Liver (tissue), 9 donors: ENCODE data around the gene BPI. TPM values are rescaled to one million over a fixed set of nuclear protein-coding genes. Genes with fewer than 3 reads are reported as not detected.

Experiments used
- DNase-seq: peaks from one replicate; pipeline ENCODE4 v3.0.0-alpha.2; 2017; ENCODE audit warnings: low spot score
- H3K27ac ChIP-seq, 2 donors: one replicate each; pipeline ENCODE4 v1.7.0; 2013; ENCODE audit warnings: inconsistent platforms in 2 of 2, low read length in 2 of 2, control low read depth in 1 of 2, low read depth in 1 of 2, mild to moderate bottlenecking in 1 of 2
- H3K27me3 ChIP-seq, 4 donors: one replicate each; pipeline versions ENCODE4 v1.6.1 to v1.7.0; 2013; ENCODE audit warnings: low read length in 3 of 4, inconsistent platforms in 1 of 4, mild to moderate bottlenecking in 1 of 4, moderate library complexity in 1 of 4; ENCODE audit not compliant: control insufficient read depth in 4 of 4, insufficient read depth in 4 of 4
- H3K36me3 ChIP-seq, 4 donors: one replicate each; pipeline versions ENCODE4 v1.6.1 to v1.7.0; 2013; ENCODE audit warnings: low read length in 3 of 4, mild to moderate bottlenecking in 3 of 4, low read depth in 1 of 4, moderate library complexity in 1 of 4; ENCODE audit not compliant: control insufficient read depth in 4 of 4, insufficient read depth in 3 of 4
- H3K4me1 ChIP-seq, 4 donors: one replicate each; pipeline versions ENCODE4 v1.6.1 to v1.7.0; 2013; ENCODE audit warnings: low read length in 3 of 4, mild to moderate bottlenecking in 3 of 4, moderate library complexity in 1 of 4; ENCODE audit not compliant: control insufficient read depth in 4 of 4, insufficient read depth in 4 of 4
- H3K4me3 ChIP-seq, 3 donors: one replicate each; pipeline versions ENCODE4 v1.6.1 to v1.7.0; 2013; ENCODE audit warnings: low read length in 3 of 3, control low read depth in 1 of 3, low read depth in 1 of 3, mild to moderate bottlenecking in 1 of 3
- H3K9ac ChIP-seq, 2 donors: one replicate each; pipeline ENCODE4 v1.7.0; 2013; ENCODE audit warnings: low read length in 2 of 2, mild to moderate bottlenecking in 2 of 2, moderate library complexity in 2 of 2, control low read depth in 1 of 2, low read depth in 1 of 2
- H3K9me3 ChIP-seq, 4 donors: one replicate each; pipeline versions ENCODE4 v1.6.1 to v1.7.0; 2013; ENCODE audit warnings: low read length in 3 of 4; ENCODE audit not compliant: control insufficient read depth in 4 of 4
- ATF3 ChIP-seq: IDR thresholded peaks from 2 replicates; pipeline ENCODE4 v1.6.1; 2016; ENCODE audit warnings: antibody characterized with exemption
- EGR1 ChIP-seq, 2 donors: IDR thresholded peaks; 2 replicates each; pipeline ENCODE4 v1.6.1; 2016 to 2018; ENCODE audit warnings: antibody characterized with exemption in 2 of 2, low read depth in 2 of 2
- FOXA1 ChIP-seq: IDR thresholded peaks from 2 replicates; pipeline ENCODE4 v1.6.1; 2016; ENCODE audit warnings: antibody characterized with exemption
- FOXA2 ChIP-seq: IDR thresholded peaks from 2 replicates; pipeline ENCODE4 v1.6.1; 2016; ENCODE audit warnings: antibody characterized with exemption
- GABPA ChIP-seq, 2 donors: IDR thresholded peaks in 1 of 2; conservative IDR thresholded peaks in 1 of 2; 2 replicates each; pipeline ENCODE4 v1.6.1; 2016; ENCODE audit warnings: antibody characterized with exemption in 2 of 2, mild to moderate bottlenecking in 1 of 2, moderate library complexity in 1 of 2
- HNF4A ChIP-seq, 2 donors: conservative IDR thresholded peaks; 2 replicates each; pipeline ENCODE4 v1.6.1; 2016; ENCODE audit warnings: antibody characterized with exemption in 2 of 2, mild to moderate bottlenecking in 2 of 2
- HNF4G ChIP-seq: IDR thresholded peaks from 2 replicates; pipeline ENCODE4 v1.6.1; 2016; ENCODE audit warnings: antibody characterized with exemption
- JUND ChIP-seq, 2 donors: IDR thresholded peaks; 2 replicates each; pipeline ENCODE4 v1.6.1; 2016; ENCODE audit warnings: antibody characterized with exemption in 2 of 2
- MAX ChIP-seq: IDR thresholded peaks from 2 replicates; pipeline ENCODE4 v1.6.1; 2016; ENCODE audit warnings: antibody characterized with exemption
- NR2F2 ChIP-seq: IDR thresholded peaks from 2 replicates; pipeline ENCODE4 v1.6.1; 2016; ENCODE audit warnings: antibody characterized with exemption
- RAD21 ChIP-seq, 2 donors: IDR thresholded peaks; 2 replicates each; pipeline ENCODE4 v1.6.1; 2016; ENCODE audit warnings: antibody characterized with exemption in 2 of 2, mild to moderate bottlenecking in 2 of 2
- RXRA ChIP-seq, 2 donors: IDR thresholded peaks; 2 replicates each; pipeline ENCODE4 v1.6.1; 2017 to 2018; ENCODE audit warnings: antibody characterized with exemption in 2 of 2, mild to moderate bottlenecking in 1 of 2
- SP1 ChIP-seq: IDR thresholded peaks from 2 replicates; pipeline ENCODE4 v1.6.1; 2018; ENCODE audit warnings: antibody characterized with exemption, mild to moderate bottlenecking
- TAF1 ChIP-seq: conservative IDR thresholded peaks from 2 replicates; pipeline ENCODE4 v1.6.1; 2016; ENCODE audit warnings: antibody characterized with exemption, mild to moderate bottlenecking
- YY1 ChIP-seq: IDR thresholded peaks from 2 replicates; pipeline ENCODE4 v1.6.1; 2016; ENCODE audit warnings: antibody characterized with exemption, mild to moderate bottlenecking
- WGBS: extraction: QIAGEN DNeasy Blood & Tissue Kit; methylation state at CpG from one replicate; pipeline ENCODE4 v1.1.7; 2013; 5-methylcytosine and 5-hydroxymethylcytosine counted together
- polyA plus RNA-seq, 2 donors: library from polyadenylated mRNA; stranded (reverse) in 1 of 2; unstranded in 1 of 2; fragments of 200-250 nt in 1 of 2; fragments of >200 nt in 1 of 2; fragmentation: Nextera tagmentation in 1 of 2; extraction: Ambion mirVana in 1 of 2; gene quantifications; one replicate each; pipeline versions ENCODE4 v1.2.1 to v1.2.3, GENCODE V29; 2013 to 2015
- total RNA-seq, 2 donors: library from RNA; depleted of rRNA; stranded (reverse); fragments of >200 nt; gene quantifications; one replicate each; pipeline ENCODE4 v1.2.3, GENCODE V29; 2014
- TF ChIP-seq, protein P1 (sequence below): IDR thresholded peaks from 2 replicates; pipeline ENCODE4 v1.6.1; 2016; ENCODE audit warnings: antibody characterized with exemption
- TF ChIP-seq, protein P2 (sequence below): IDR thresholded peaks from 2 replicates; pipeline ENCODE4 v1.6.1; 2016; ENCODE audit warnings: antibody characterized with exemption, mild to moderate bottlenecking
- TF ChIP-seq, protein P3 (sequence below): fragments of 150-350 bp; IDR thresholded peaks from 2 replicates; pipeline ENCODE4 v1.5.1; 2017; ENCODE audit warnings: improper control_type of control experiment, low read depth, low read length; ENCODE audit not compliant: missing input control
- donor health status: healthy.
- donor health status: healthy.
- donor health status: healthy.
- donor health status: healthy.
- donor health status: healthy.

Gene BPI
- total and polyA plus RNA-seq, 4 donors = 0.08 to 10.3 (median 0.37) TPM; not detected in 1

DNA sequence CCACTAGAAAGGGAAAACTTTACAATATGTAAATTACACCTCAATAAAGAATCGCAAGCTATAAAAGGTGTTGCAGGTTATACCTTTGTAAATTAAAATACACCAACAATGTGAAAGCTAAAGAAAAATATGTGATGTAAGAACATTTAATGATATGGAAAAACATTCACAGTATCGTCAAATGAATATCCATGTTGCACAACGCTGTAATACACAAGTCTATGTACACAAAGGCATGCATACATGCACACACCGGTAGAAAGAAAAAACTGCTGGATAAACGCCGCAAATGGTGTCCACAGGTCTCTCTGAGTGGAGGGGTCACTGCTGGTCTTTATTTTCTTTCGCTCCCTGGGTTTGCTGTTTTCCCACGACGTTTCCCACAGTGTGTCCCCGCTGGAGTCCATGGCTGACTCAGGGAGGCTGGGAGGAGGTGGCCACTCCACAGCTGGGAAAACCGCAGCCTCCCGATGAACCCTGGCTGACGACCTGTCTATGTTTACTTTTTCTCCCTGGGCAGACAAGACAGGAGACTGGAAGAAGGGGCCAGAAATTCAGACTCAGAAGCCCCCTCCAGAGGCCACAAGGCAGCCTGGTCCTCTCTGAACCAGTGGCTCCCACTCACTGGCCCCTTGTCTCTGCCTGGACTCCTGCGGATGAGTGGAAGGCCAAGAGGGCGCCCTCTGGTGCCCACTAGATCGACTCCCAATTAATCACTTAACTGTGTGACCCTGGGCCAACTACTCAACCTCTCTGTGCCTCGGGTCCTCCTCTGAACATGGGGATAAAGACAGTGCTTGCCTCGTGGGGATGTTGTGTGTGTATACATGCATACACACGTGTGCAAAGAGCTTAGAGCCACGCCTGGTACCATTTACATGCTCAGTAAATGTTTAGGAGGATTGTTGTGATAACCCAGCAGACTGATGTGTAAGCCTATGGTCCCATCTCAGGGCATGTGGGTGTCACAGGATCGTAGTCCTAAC lies 12.8 kb upstream of the BPI start:
- no peak overlapping the region for H3K9ac ChIP-seq
- peak overlapping the region in 1 of 3 donors; percentile 24 for H3K4me3 ChIP-seq
- WGBS = 37% methylated on average over 21 of the region's 21 CpGs
- TF ChIP-seq, protein P1, sequence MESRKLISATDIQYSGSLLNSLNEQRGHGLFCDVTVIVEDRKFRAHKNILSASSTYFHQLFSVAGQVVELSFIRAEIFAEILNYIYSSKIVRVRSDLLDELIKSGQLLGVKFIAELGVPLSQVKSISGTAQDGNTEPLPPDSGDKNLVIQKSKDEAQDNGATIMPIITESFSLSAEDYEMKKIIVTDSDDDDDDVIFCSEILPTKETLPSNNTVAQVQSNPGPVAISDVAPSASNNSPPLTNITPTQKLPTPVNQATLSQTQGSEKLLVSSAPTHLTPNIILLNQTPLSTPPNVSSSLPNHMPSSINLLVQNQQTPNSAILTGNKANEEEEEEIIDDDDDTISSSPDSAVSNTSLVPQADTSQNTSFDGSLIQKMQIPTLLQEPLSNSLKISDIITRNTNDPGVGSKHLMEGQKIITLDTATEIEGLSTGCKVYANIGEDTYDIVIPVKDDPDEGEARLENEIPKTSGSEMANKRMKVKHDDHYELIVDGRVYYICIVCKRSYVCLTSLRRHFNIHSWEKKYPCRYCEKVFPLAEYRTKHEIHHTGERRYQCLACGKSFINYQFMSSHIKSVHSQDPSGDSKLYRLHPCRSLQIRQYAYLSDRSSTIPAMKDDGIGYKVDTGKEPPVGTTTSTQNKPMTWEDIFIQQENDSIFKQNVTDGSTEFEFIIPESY = no peak
- TF ChIP-seq GABPA (IDR thresholded peaks at IDR 0.05 in 1 of 2, conservative IDR thresholded peaks at IDR 0.05 in 1 of 2) (no peak), FOXA1 (no peak), TAF1 (no peak), EGR1 (IDR thresholded peaks at IDR 0.05; ENCODE audit: low read depth in 2 of 2) (no peak), RAD21 (IDR thresholded peaks at IDR 0.05) (peak; percentile 56 to 77), FOXA2 (peak; percentile 28), ATF3 (no peak), HNF4G (no peak), HNF4A (conservative IDR thresholded peaks at IDR 0.05) (peak in 1 of 2 donors; percentile 30), JUND (IDR thresholded peaks at IDR 0.05) (no peak), MAX (no peak), NR2F2 (peak; percentile 61), RXRA (IDR thresholded peaks at IDR 0.05) (peak; percentile 65 to 68), YY1 (peak; percentile 39), SP1 (peak; percentile 36)
- TF ChIP-seq, protein P2, sequence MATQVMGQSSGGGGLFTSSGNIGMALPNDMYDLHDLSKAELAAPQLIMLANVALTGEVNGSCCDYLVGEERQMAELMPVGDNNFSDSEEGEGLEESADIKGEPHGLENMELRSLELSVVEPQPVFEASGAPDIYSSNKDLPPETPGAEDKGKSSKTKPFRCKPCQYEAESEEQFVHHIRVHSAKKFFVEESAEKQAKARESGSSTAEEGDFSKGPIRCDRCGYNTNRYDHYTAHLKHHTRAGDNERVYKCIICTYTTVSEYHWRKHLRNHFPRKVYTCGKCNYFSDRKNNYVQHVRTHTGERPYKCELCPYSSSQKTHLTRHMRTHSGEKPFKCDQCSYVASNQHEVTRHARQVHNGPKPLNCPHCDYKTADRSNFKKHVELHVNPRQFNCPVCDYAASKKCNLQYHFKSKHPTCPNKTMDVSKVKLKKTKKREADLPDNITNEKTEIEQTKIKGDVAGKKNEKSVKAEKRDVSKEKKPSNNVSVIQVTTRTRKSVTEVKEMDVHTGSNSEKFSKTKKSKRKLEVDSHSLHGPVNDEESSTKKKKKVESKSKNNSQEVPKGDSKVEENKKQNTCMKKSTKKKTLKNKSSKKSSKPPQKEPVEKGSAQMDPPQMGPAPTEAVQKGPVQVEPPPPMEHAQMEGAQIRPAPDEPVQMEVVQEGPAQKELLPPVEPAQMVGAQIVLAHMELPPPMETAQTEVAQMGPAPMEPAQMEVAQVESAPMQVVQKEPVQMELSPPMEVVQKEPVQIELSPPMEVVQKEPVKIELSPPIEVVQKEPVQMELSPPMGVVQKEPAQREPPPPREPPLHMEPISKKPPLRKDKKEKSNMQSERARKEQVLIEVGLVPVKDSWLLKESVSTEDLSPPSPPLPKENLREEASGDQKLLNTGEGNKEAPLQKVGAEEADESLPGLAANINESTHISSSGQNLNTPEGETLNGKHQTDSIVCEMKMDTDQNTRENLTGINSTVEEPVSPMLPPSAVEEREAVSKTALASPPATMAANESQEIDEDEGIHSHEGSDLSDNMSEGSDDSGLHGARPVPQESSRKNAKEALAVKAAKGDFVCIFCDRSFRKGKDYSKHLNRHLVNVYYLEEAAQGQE = no peak
- TF ChIP-seq, protein P3, sequence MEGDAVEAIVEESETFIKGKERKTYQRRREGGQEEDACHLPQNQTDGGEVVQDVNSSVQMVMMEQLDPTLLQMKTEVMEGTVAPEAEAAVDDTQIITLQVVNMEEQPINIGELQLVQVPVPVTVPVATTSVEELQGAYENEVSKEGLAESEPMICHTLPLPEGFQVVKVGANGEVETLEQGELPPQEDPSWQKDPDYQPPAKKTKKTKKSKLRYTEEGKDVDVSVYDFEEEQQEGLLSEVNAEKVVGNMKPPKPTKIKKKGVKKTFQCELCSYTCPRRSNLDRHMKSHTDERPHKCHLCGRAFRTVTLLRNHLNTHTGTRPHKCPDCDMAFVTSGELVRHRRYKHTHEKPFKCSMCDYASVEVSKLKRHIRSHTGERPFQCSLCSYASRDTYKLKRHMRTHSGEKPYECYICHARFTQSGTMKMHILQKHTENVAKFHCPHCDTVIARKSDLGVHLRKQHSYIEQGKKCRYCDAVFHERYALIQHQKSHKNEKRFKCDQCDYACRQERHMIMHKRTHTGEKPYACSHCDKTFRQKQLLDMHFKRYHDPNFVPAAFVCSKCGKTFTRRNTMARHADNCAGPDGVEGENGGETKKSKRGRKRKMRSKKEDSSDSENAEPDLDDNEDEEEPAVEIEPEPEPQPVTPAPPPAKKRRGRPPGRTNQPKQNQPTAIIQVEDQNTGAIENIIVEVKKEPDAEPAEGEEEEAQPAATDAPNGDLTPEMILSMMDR = peak; percentile 27
- H3K27ac ChIP-seq = no peak overlapping the region
- H3K4me1 ChIP-seq = peaks cover 0 to 18% (median 14%) of the 10 kb centered on the region in 4 donors
- H3K36me3 ChIP-seq = no peaks in the 10 kb centered on the region
- no peak for DNase-seq
- H3K9me3 ChIP-seq = no peaks in the 10 kb centered on the region
- H3K27me3 ChIP-seq = no peaks in the 10 kb centered on the region
